Ovary (tissue), 3 donors: ENCODE measurements around the gene PPP2R2C.

Experiments
- CTCF ChIP-seq, 3 donors: fragments of 450-650 bp in 2 of 3; fragments of 200-600 bp in 1 of 3; IDR thresholded peaks; one replicate each; pipeline versions ENCODE4 v1.5.1 to v1.8.0; 2016 to 2022; ENCODE audit warnings: antibody characterized with exemption in 3 of 3, mild to moderate bottlenecking in 1 of 3
- POLR2A ChIP-seq: fragments of 450-650 bp; IDR thresholded peaks from one replicate; pipeline ENCODE4 v1.6.1; 2017; ENCODE audit warnings: antibody characterized with exemption, mild to moderate bottlenecking, moderate library complexity
- donor health status: DM: no; HTN: no; CAD: no.

- no peak for TF ChIP-seq CTCF (IDR thresholded peaks at IDR 0.05)
- TF ChIP-seq POLR2A, result no peak
Measured at GRCh38 chr4:6414578-6414977, 57.8 kb downstream of the PPP2R2C start.
